ENCODE results near the gene MTUS2. TPM values are rescaled to one million over a fixed set of nuclear protein-coding genes. Genes with fewer than 3 reads are reported as not detected.
A peak's percentile ranks its signal among the peaks of the same experiment; 100 is the strongest.

Gene MTUS2
- total RNA-seq, 1 experiment from 2014 or later: not detected

DNA sequence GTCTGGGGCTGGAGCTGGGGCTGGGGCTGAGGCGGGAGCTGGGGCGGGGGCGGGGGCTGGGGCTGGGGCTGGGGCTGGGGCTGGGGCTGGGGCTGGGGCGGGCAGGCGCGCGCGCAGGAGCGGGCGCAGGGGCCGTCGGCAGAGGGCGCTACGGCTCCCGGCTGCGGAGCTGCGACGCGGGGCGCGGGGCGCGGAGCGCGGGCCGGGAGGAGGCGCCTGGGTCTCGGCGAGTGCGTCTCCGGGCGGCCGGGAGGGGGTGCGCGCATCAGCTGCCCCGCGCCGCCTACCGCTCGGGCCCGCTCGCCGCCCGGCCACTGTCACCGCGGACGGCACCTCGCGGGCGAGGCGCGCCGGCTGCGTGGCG is 422 bp upstream of the MTUS2 start:
- no peak overlapping the region for H3K4me3 ChIP-seq (ENCODE audit: low read length)
- BruUV-seq (replicated peaks): no TSS peak
- H3K27ac ChIP-seq (ENCODE audit: low read length): no peak overlapping the region
- TF ChIP-seq EZH2 (IDR thresholded peaks at IDR 0.05; ENCODE audit: low read length, unreplicated experiment) (no peak), EZH2phosphoT487 (IDR thresholded peaks at IDR 0.05; ENCODE audit: borderline replicate concordance, low read length) (no peak)
- TF ChIP-seq, protein P1, sequence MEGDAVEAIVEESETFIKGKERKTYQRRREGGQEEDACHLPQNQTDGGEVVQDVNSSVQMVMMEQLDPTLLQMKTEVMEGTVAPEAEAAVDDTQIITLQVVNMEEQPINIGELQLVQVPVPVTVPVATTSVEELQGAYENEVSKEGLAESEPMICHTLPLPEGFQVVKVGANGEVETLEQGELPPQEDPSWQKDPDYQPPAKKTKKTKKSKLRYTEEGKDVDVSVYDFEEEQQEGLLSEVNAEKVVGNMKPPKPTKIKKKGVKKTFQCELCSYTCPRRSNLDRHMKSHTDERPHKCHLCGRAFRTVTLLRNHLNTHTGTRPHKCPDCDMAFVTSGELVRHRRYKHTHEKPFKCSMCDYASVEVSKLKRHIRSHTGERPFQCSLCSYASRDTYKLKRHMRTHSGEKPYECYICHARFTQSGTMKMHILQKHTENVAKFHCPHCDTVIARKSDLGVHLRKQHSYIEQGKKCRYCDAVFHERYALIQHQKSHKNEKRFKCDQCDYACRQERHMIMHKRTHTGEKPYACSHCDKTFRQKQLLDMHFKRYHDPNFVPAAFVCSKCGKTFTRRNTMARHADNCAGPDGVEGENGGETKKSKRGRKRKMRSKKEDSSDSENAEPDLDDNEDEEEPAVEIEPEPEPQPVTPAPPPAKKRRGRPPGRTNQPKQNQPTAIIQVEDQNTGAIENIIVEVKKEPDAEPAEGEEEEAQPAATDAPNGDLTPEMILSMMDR (conservative IDR thresholded peaks at IDR 0.05; ENCODE audit: low read depth, low read length): no peak
- DNase-seq: peak; percentile 23
- peaks cover 48% of the 10 kb centered on the region for H3K27me3 ChIP-seq (ENCODE audit: low read length)
- peak; percentile 59 for ATAC-seq
- H3K79me2 ChIP-seq (ENCODE audit: low read length): no peaks in the 10 kb centered on the region
- no peak overlapping the region for H2AFZ ChIP-seq (ENCODE audit: low read length)
- H3K9ac ChIP-seq (ENCODE audit: low read length): no peak overlapping the region
- CTCF ChIA-PET: no interaction called here
- intact Hi-C loops (cut with micrococcal nuclease): no loop called here
- POLR2A ChIA-PET (ENCODE audit: unreplicated experiment): no interaction called here
- no peak overlapping the region for H3K4me2 ChIP-seq (ENCODE audit: low read length)
- H3F3A ChIP-seq (ENCODE audit: low read length, unreplicated experiment): no peaks in the 10 kb centered on the region
- no peaks in the 10 kb centered on the region for H3K9me3 ChIP-seq (ENCODE audit: low read length)
- no peaks in the 10 kb centered on the region for H3K36me3 ChIP-seq (ENCODE audit: low read depth, low read length)
- H3K9me2 ChIP-seq (replicated peaks; ENCODE audit: low read length): no peaks in the 10 kb centered on the region
- no peaks in the 10 kb centered on the region for H3K4me1 ChIP-seq (ENCODE audit: insufficient read depth, low read length)
- no peaks in the 10 kb centered on the region for H4K20me1 ChIP-seq (ENCODE audit: low read length)

DNA sequence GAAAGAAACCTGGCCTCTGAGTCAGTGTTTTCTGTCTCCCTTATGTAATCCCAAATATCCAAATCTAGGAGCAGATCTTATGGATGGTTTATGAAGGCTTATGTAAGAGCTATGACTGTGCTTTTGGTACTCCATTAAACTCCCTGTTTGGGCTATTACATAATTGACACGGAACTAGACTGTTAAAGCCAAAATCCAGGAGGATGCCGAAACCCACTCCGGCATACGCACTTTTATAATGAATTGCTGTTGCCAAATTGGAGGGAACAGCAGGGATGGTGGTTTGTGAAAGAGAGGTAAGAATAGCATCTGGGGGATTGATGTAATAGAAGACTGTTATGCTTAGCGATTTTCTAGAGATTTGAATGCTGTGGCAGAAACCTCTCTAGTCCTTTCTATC is 2.0 kb downstream of the MTUS2 start:
- peaks cover 43% of the 10 kb centered on the region for H3K27me3 ChIP-seq (ENCODE audit: low read length)
- H3K4me3 ChIP-seq (ENCODE audit: low read length): no peak overlapping the region
- no peaks in the 10 kb centered on the region for H3K9me3 ChIP-seq (ENCODE audit: low read length)
- TF ChIP-seq, protein P1 (conservative IDR thresholded peaks at IDR 0.05; ENCODE audit: low read depth, low read length): no peak
- TF ChIP-seq EZH2 (IDR thresholded peaks at IDR 0.05; ENCODE audit: low read length, unreplicated experiment) (no peak), EZH2phosphoT487 (IDR thresholded peaks at IDR 0.05; ENCODE audit: borderline replicate concordance, low read length) (no peak)
- H4K20me1 ChIP-seq (ENCODE audit: low read length): no peaks in the 10 kb centered on the region
- intact Hi-C loops (cut with micrococcal nuclease): no loop called here
- no peaks in the 10 kb centered on the region for H3K9me2 ChIP-seq (replicated peaks; ENCODE audit: low read length)
- H3K4me2 ChIP-seq (ENCODE audit: low read length): no peak overlapping the region
- no TSS peak for BruUV-seq (replicated peaks)
- H3K27ac ChIP-seq (ENCODE audit: low read length): no peak overlapping the region
- no peak for DNase-seq
- POLR2A ChIA-PET (ENCODE audit: unreplicated experiment): no interaction called here
- no peaks in the 10 kb centered on the region for H3K79me2 ChIP-seq (ENCODE audit: low read length)
- no peaks in the 10 kb centered on the region for H3K36me3 ChIP-seq (ENCODE audit: low read depth, low read length)
- no peaks in the 10 kb centered on the region for H3K4me1 ChIP-seq (ENCODE audit: insufficient read depth, low read length)
- no peak overlapping the region for H2AFZ ChIP-seq (ENCODE audit: low read length)
- H3F3A ChIP-seq (ENCODE audit: low read length, unreplicated experiment): no peaks in the 10 kb centered on the region
- ATAC-seq: no peak
- CTCF ChIA-PET: no interaction called here
- no peak overlapping the region for H3K9ac ChIP-seq (ENCODE audit: low read length)

DNA sequence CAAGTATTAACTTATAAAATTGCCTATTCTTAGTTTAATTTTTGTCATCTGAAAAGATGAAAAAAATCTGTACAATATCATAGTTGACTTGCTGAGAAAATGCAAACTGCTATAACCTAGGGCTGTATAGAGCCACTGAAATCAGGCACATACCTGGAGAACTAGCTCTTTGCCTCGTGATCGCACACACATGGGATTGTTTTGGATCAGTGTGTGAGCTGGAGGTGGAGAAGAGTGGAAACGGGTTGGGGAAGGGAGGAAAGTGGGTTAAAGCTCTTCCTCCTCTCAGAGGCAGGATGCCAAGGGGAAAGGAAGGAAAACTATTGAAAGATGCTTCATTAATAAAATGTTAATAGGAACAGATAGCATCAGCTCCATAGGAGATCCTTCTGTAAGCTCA is 2.7 kb downstream of the MTUS2 start:
- TF ChIP-seq EZH2 (IDR thresholded peaks at IDR 0.05; ENCODE audit: low read length, unreplicated experiment): no peak
- TF ChIP-seq EZH2phosphoT487 (IDR thresholded peaks at IDR 0.05; ENCODE audit: borderline replicate concordance, low read length): no peak
- TF ChIP-seq, protein P1 (conservative IDR thresholded peaks at IDR 0.05; ENCODE audit: low read depth, low read length): no peak
- no peaks in the 10 kb centered on the region for H3F3A ChIP-seq (ENCODE audit: low read length, unreplicated experiment)
- BruUV-seq (replicated peaks): no TSS peak
- DNase-seq: no peak
- H3K27me3 ChIP-seq (ENCODE audit: low read length): peaks cover 43% of the 10 kb centered on the region
- H3K9me3 ChIP-seq (ENCODE audit: low read length): no peaks in the 10 kb centered on the region
- ChIA-PET CTCF (no interaction called here), POLR2A (ENCODE audit: unreplicated experiment) (no interaction called here)
- intact Hi-C loops (cut with micrococcal nuclease): no loop called here
- no peak overlapping the region for H2AFZ ChIP-seq (ENCODE audit: low read length)
- H3K79me2 ChIP-seq (ENCODE audit: low read length): no peaks in the 10 kb centered on the region
- no peak for ATAC-seq
- H3K9me2 ChIP-seq (replicated peaks; ENCODE audit: low read length): no peaks in the 10 kb centered on the region
- no peak overlapping the region for H3K4me2 ChIP-seq (ENCODE audit: low read length)
- no peaks in the 10 kb centered on the region for H3K36me3 ChIP-seq (ENCODE audit: low read depth, low read length)
- no peaks in the 10 kb centered on the region for H4K20me1 ChIP-seq (ENCODE audit: low read length)
- H3K27ac ChIP-seq (ENCODE audit: low read length): no peak overlapping the region
- H3K4me1 ChIP-seq (ENCODE audit: insufficient read depth, low read length): no peaks in the 10 kb centered on the region
- H3K4me3 ChIP-seq (ENCODE audit: low read length): no peak overlapping the region
- H3K9ac ChIP-seq (ENCODE audit: low read length): no peak overlapping the region
